Right lung (tissue), 5 donors: Measurements from ENCODE around the gene MOXD1. TPM values are rescaled to one million over a fixed set of nuclear protein-coding genes. Genes with fewer than 3 reads are reported as not detected.

Experiments
- DNase-seq, 2 donors: peaks; one replicate each; pipeline ENCODE4 v3.0.0-alpha.2; 2013
- polyA plus RNA-seq, 5 donors: library from polyadenylated mRNA; unstranded; fragments of 120-200 nt; gene quantifications; one replicate each; pipeline versions ENCODE4 v1.2.1 to v1.2.3, GENCODE V29; 2013; ENCODE audit warnings: inconsistent platforms in 1 of 5, low replicate concordance in 1 of 5; ENCODE audit not compliant: insufficient read length in 5 of 5, insufficient read depth in 1 of 5

Gene MOXD1
- polyA plus RNA-seq, 5 donors = 53.6 to 85.6 (median 59.4) TPM

DNA sequence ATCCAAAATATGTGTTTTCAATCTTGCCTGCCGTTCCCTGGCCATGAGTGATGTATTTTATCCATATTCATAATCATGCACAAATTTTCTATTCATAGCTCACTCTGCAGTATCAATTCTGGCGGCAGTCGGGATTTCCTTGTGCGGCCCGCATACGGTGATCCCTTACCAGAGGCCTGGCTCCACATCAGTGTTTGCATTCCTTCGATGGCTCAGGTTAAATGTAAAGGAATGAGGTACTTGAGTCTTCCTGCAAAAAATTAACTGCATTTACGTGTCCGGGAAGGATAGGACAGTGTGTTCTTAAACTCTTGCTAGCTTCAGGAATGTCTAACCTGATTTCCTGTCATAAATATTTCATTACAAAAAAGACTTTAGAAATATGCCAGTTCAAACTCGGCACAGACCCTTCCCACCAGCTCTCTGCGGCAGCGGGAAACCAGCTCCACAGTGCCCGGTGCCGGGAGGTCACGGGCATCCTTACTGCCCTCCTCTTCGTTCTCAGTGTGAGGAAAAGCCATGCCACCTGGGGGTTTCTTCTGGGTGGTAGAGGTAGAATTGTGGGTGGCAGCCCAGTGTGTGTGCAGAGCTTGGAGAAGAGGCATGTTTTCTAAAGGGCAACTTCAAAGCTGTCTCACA is 154.5 kb downstream of the MOXD1 start:
- no peak for DNase-seq

DNA sequence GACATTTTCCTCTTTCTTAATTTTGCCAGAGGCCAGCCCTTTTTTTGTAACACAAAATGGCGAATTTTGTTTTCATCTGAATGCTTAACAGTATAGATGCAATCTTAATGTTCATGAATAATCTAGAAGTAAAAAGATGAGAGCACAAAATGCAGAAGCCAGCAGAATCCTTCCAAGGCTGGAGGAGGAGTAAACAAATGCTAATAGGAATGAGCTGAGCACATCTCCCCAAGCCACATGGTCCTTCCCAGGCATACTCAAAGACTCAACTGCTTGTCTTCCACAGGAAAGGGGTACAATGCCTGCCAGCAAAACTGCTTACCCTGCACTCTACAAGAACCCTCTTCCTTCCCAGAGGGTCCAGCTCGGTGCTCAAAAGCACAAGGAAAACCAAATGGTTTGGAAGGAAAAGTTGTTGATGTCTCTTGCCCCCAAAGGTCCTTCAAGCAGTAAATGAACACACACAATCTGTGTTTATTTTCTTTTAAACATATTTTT is 155.1 kb downstream of the MOXD1 start:
- no peak for DNase-seq

Other genes with a start within 250 kb of the MOXD1 start
- gene STX7, start 111.6 kb upstream of the MOXD1 start, polyA plus RNA-seq = 10 to 100 TPM; 41.9 to 73.5 (median 62.6) TPM
- gene TAAR9, start 136.8 kb upstream of the MOXD1 start, polyA plus RNA-seq = not detected
- gene TAAR8, start 151.2 kb upstream of the MOXD1 start, polyA plus RNA-seq = not detected
- not detected for gene TAAR6, start 168.8 kb upstream of the MOXD1 start, polyA plus RNA-seq
- gene TAAR5, start 188.3 kb upstream of the MOXD1 start, polyA plus RNA-seq = not detected
- not detected for gene TAAR2, start 222.8 kb upstream of the MOXD1 start, polyA plus RNA-seq